ENCODE measurements around the gene TOMM7. TPM values are rescaled to one million over a fixed set of nuclear protein-coding genes. Genes with fewer than 3 reads are reported as not detected.
A peak's percentile ranks its signal among the peaks of the same experiment; 100 is the strongest.
"Not testable (repeated sequence)": the region's sequence is repeated elsewhere in the genome, so short reads cannot be mapped to it uniquely, and the experiment has no call there.

The TOMM7 gene
- total RNA-seq, 6 experiments from 2014 or later = 25.9 to 180 (median 102) TPM

DNA sequence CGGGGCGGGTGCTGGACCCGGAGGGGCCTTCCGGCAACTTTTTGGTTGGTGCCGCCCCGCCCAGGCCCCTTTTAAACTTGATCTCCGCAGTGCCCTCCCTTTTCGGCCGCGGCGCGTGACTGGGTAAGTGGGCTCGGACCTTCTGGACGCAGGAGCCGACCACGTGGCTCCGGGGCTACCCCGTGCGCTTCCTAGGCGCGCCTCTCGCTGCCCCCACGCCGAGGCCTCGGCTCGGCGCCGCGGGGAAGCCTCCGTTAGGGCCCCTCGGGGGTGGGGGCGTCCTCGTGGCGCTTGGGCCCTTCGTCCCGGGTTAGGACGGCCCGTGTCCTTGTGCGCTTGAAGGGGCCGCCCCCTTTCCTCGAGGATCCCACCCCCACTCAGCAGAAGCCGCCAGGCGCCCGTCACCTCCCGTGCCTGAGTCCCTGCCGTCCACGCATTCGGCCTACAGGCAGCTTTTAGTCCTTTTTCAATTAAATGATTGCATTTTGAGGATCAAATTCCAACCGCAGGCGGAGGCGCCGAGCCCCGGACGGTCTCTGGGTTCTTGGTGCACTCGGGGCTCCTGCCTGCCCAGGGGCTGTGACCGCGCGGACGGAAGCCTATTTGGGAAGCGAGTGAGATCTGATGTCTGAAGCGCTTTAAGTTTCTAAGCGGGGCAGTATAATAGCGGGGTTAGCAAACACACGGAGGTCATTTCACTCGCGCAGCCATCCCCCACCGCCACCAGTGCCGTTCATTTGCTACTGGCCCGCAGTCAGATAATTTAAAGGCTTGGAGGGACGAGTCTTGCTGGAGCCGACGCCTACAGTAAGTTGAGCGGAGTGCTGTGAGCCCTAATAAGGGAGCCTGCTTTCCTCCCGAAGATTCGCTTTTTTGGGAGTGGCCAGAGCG, 31.8 kb upstream of the TOMM7 start:
- Histone ChIP-seq H3K4me1 (peaks cover 0 to 7% (median 0%) of the 10 kb centered on the region in 4 donors), H3K27ac (peak overlapping the region; percentile 83 to 96 (median 95)), H3K4me3 (peak overlapping the region; percentile 83 to 90 (median 87)), H3K36me3 (peaks cover 0 to 11% (median 0%) of the 10 kb centered on the region in 4 donors), H3K9me3 (no peaks in the 10 kb centered on the region), H3K27me3 (no peaks in the 10 kb centered on the region)
- TF ChIP-seq, protein P1, sequence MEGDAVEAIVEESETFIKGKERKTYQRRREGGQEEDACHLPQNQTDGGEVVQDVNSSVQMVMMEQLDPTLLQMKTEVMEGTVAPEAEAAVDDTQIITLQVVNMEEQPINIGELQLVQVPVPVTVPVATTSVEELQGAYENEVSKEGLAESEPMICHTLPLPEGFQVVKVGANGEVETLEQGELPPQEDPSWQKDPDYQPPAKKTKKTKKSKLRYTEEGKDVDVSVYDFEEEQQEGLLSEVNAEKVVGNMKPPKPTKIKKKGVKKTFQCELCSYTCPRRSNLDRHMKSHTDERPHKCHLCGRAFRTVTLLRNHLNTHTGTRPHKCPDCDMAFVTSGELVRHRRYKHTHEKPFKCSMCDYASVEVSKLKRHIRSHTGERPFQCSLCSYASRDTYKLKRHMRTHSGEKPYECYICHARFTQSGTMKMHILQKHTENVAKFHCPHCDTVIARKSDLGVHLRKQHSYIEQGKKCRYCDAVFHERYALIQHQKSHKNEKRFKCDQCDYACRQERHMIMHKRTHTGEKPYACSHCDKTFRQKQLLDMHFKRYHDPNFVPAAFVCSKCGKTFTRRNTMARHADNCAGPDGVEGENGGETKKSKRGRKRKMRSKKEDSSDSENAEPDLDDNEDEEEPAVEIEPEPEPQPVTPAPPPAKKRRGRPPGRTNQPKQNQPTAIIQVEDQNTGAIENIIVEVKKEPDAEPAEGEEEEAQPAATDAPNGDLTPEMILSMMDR (IDR thresholded peaks at IDR 0.05) = peak in 3 of 4 donors; percentile 84 to 89 (median 86)
- TF ChIP-seq POLR2A (IDR thresholded peaks at IDR 0.05) = peak; percentile 64
- intact Hi-C loops (cut with DNase I) = no loop called here
- 0% methylated on average over 16 of the region's 76 CpGs for WGBS (ENCODE audit: insufficient coverage, low coverage, low lambda C conversion rate, missing lambda C conversion rate)
- ATAC-seq = peak; percentile 86 to 93 (median 90)
- DNase-seq = peak; percentile 80 to 90 (median 90)

DNA sequence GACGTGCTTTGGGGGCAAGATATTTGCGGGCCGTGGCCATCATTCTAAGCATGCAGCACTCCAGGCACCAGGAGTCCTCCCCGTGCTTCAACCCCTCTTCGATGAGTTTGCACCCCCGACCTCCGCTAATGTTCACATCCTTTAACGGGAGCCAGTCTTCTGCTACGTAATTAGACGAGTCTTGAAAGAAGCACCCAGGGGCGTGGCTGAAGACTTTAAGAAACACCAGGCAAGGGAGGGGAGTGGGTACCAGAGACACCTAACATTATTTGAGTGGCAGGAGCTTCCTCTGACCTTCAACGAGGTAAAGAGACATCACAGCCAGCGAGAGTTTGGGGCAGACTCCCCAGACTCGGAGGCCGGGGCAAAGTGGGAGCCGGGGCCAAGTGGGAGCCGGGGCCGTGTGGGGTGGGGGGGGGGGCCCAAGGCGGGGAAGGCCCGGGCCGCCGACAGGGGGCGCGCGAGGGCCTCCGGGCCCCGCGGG, 31.1 kb upstream of the TOMM7 start:
- DNase-seq (no peak), ATAC-seq (peak in 1 of 4 donors; percentile 1)

DNA sequence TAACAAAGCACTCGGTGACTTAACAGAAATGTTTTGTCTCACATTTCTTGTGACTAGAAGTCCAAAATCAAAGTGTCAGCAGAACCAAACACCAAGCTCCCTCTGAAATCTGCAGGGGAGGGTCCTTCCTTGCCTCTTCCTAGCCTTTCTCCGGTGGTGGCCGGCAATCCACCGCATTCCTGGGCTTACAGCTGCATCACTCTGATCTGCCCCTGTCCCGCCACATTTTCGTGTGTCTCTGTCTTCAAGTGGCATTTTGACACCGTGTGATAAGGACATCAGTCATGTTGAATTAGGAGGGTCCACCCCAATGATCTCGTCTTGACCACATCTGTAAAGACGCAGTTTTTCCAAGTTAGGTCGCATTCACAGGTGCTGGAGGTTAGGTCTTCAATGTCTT, 30.5 kb upstream of the TOMM7 start:
- TF ChIP-seq, protein P1 (IDR thresholded peaks at IDR 0.05) = no peak
- TF ChIP-seq POLR2A (IDR thresholded peaks at IDR 0.05) = no peak
- peaks cover 0 to 7% (median 0%) of the 10 kb centered on the region in 4 donors for H3K4me1 ChIP-seq
- H3K36me3 ChIP-seq = peaks cover 0 to 4% (median 0%) of the 10 kb centered on the region in 4 donors
- H3K27ac ChIP-seq = no peak overlapping the region
- H3K9me3 ChIP-seq = no peaks in the 10 kb centered on the region
- WGBS (ENCODE audit: insufficient coverage, low coverage, low lambda C conversion rate, missing lambda C conversion rate) = 79% methylated on average over 5 of the region's 10 CpGs
- ATAC-seq = no peak
- no peaks in the 10 kb centered on the region for H3K27me3 ChIP-seq
- DNase-seq = no peak
- intact Hi-C loops (cut with DNase I) = no loop called here
- no peak overlapping the region for H3K4me3 ChIP-seq

More for the DNA sequence above, 31.1 kb upstream of the TOMM7 start:
- H3K4me3 ChIP-seq = peak overlapping the region; percentile 83 to 90 (median 87)
- peaks cover 0 to 7% (median 0%) of the 10 kb centered on the region in 4 donors for H3K4me1 ChIP-seq
- peaks cover 0 to 10% (median 0%) of the 10 kb centered on the region in 4 donors for H3K36me3 ChIP-seq
- H3K27me3 ChIP-seq = no peaks in the 10 kb centered on the region
- no peaks in the 10 kb centered on the region for H3K9me3 ChIP-seq
- no peak for TF ChIP-seq POLR2A (IDR thresholded peaks at IDR 0.05)
- TF ChIP-seq, protein P1 (IDR thresholded peaks at IDR 0.05) = peak in 1 of 4 donors; percentile 37
- intact Hi-C loops (cut with DNase I) = no loop called here
- peak overlapping the region; percentile 83 to 96 (median 95) for H3K27ac ChIP-seq
- 19% methylated on average over 11 of the region's 28 CpGs for WGBS (ENCODE audit: insufficient coverage, low coverage, low lambda C conversion rate, missing lambda C conversion rate)

DNA sequence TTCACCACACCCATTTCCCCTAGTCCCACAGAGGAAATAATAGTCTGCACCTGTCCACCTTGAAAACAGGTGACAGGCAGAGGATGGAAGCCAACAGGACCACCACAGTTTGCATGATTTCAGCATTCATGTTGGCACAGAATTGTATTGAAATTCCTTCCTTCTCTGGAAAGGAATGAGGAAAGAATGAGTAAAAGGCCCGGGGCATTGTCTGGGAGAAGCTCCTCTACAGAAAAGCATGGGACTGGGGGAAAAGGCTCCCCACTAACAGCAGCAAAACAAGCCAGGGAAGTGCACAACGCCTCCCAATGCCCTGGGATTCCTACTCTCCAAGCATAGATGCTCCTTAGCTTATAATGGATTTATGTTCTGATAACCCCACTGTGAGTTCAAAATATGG, 28.5 kb upstream of the TOMM7 start:
- 85% methylated on average over 2 of the region's 2 CpGs for WGBS (ENCODE audit: insufficient coverage, low coverage, low lambda C conversion rate, missing lambda C conversion rate)
- intact Hi-C loops (cut with DNase I) = no loop called here

DNA sequence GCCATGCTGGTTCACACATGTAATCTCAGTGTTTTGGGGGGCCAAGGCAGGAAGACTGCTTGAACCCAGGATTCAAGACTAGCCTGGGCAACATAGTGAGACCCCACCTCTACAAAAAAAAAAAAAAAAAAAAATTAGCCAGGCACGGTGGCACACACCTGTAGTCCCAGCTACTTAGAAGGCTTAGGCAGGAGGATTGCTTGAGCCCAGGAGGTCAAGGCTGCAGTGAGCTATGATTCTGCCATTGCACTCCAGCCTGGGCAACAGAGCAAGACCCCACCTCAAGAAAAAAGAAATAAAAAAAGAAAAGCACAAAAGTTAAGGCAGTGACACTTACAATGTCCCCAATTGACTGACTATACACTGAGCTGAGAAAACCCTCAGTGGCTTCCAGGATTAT, 27.7 kb upstream of the TOMM7 start:
- H3K4me1 ChIP-seq; H3K36me3 ChIP-seq; DNase-seq; H3K27me3 ChIP-seq; ATAC-seq; H3K9me3 ChIP-seq; H3K4me3 ChIP-seq; H3K27ac ChIP-seq; intact Hi-C loops (cut with DNase I): not testable (repeated sequence)
- 89% methylated on average over 1 of the region's 1 CpG for WGBS (ENCODE audit: insufficient coverage, low coverage, low lambda C conversion rate, missing lambda C conversion rate)

More for the DNA sequence above, 28.5 kb upstream of the TOMM7 start:
- no peak for ATAC-seq
- H3K27ac ChIP-seq = no peak overlapping the region
- no peaks in the 10 kb centered on the region for H3K9me3 ChIP-seq
- TF ChIP-seq POLR2A (IDR thresholded peaks at IDR 0.05) = no peak
- TF ChIP-seq, protein P1 (IDR thresholded peaks at IDR 0.05) = no peak
- no peak for DNase-seq
- no peaks in the 10 kb centered on the region for H3K36me3 ChIP-seq
- H3K4me1 ChIP-seq = peaks cover 0 to 7% (median 0%) of the 10 kb centered on the region in 4 donors
- H3K27me3 ChIP-seq = no peaks in the 10 kb centered on the region
- H3K4me3 ChIP-seq = no peak overlapping the region
